ENCODE results near the gene GPR158. TPM values are rescaled to one million over a fixed set of nuclear protein-coding genes. Genes with fewer than 3 reads are reported as not detected.

GPR158 gene
- total RNA-seq, 1 donor from 2014 or later: 0.10 TPM

DNA sequence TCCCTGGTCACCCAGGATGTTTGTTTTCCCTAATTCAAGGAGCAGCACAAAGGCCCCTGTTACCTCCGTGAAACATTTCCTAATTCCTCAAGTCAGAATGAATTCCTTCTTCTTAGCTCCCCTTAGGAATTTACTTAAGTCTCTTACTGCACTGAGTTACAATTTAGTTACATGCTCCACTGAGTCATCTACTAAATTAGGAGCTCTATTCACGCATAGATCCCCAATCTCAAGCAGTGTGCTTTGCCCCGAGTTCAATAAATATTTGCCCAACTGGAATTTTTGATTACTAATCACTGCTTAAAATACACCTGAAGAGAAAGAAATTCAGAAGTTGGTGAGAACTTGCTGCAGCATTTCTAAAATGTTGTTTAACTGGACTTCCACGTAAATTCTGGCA, 429.8 kb downstream of the GPR158 start:
- no peak overlapping the region for H3K4me3 Mint-ChIP-seq (ENCODE audit: low read depth)
- no peaks in the 10 kb centered on the region for H3K9me3 Mint-ChIP-seq (ENCODE audit: low read depth)
- no peaks in the 10 kb centered on the region for H3K27me3 Mint-ChIP-seq
- H3K27ac Mint-ChIP-seq: no peak overlapping the region
- TF ChIP-seq, protein P1, sequence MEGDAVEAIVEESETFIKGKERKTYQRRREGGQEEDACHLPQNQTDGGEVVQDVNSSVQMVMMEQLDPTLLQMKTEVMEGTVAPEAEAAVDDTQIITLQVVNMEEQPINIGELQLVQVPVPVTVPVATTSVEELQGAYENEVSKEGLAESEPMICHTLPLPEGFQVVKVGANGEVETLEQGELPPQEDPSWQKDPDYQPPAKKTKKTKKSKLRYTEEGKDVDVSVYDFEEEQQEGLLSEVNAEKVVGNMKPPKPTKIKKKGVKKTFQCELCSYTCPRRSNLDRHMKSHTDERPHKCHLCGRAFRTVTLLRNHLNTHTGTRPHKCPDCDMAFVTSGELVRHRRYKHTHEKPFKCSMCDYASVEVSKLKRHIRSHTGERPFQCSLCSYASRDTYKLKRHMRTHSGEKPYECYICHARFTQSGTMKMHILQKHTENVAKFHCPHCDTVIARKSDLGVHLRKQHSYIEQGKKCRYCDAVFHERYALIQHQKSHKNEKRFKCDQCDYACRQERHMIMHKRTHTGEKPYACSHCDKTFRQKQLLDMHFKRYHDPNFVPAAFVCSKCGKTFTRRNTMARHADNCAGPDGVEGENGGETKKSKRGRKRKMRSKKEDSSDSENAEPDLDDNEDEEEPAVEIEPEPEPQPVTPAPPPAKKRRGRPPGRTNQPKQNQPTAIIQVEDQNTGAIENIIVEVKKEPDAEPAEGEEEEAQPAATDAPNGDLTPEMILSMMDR (IDR thresholded peaks at IDR 0.05; ENCODE audit: unreplicated experiment): no peak
- DNase-seq (ENCODE audit: low spot score, unreplicated experiment): no peak
- no peaks in the 10 kb centered on the region for H3K36me3 Mint-ChIP-seq (ENCODE audit: insufficient read depth)
- H3K4me1 Mint-ChIP-seq (ENCODE audit: low read depth): peaks cover 12% of the 10 kb centered on the region

DNA sequence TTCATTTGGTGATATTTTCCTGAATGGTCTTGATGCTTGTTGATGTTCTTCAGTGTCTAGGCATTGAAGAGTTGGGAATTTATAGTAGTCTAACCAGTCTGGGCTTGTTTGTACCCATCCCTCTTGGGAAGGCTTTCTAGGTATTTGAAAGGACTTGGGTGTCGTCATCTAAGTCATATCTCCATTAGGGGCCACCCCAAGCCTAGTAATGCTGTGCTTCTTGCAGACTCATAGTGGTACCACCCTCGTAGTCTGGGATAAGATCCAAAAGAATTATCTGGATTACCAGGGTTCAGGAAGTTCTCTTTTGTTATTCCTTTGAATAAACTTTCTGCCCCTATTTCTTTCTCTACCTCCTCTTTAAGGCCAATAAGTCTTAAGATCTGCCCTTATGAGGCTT, 439.9 kb downstream of the GPR158 start:
- TF ChIP-seq, protein P1 (IDR thresholded peaks at IDR 0.05; ENCODE audit: unreplicated experiment): no peak
- no peaks in the 10 kb centered on the region for H3K4me1 Mint-ChIP-seq (ENCODE audit: low read depth)
- no peaks in the 10 kb centered on the region for H3K27me3 Mint-ChIP-seq
- H3K4me3 Mint-ChIP-seq (ENCODE audit: low read depth): no peak overlapping the region
- H3K9me3 Mint-ChIP-seq (ENCODE audit: low read depth): peaks cover 18% of the 10 kb centered on the region
- no peak for DNase-seq (ENCODE audit: low spot score, unreplicated experiment)
- no peak overlapping the region for H3K27ac Mint-ChIP-seq
- H3K36me3 Mint-ChIP-seq (ENCODE audit: insufficient read depth): peaks cover 4% of the 10 kb centered on the region

DNA sequence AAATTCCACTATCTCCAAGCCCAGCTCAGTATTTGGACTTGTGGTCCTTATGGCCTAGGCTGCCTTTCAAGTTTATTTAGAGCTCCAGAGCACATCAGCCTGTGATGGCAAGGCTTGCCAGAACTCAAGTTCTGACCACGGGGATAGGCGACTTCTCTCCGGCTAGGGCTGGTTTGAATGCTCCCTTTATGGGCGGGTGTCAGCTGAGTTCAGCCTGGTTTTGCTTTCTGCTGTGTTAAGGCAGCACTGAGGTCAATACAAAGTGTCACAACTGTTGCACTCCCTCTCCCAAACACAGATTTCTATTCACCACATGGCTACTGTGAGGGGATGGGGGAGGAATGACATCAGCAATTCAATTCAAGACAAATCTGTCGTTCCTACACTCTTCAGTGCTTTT, 441.1 kb downstream of the GPR158 start:
- no peak for DNase-seq (ENCODE audit: low spot score, unreplicated experiment)
- peaks cover 1% of the 10 kb centered on the region for H3K36me3 Mint-ChIP-seq (ENCODE audit: insufficient read depth)
- no peaks in the 10 kb centered on the region for H3K4me1 Mint-ChIP-seq (ENCODE audit: low read depth)
- peaks cover 15% of the 10 kb centered on the region for H3K9me3 Mint-ChIP-seq (ENCODE audit: low read depth)
- TF ChIP-seq, protein P1 (IDR thresholded peaks at IDR 0.05; ENCODE audit: unreplicated experiment): no peak
- H3K27ac Mint-ChIP-seq: no peak overlapping the region
- H3K4me3 Mint-ChIP-seq (ENCODE audit: low read depth): no peak overlapping the region
- H3K27me3 Mint-ChIP-seq: no peaks in the 10 kb centered on the region

DNA sequence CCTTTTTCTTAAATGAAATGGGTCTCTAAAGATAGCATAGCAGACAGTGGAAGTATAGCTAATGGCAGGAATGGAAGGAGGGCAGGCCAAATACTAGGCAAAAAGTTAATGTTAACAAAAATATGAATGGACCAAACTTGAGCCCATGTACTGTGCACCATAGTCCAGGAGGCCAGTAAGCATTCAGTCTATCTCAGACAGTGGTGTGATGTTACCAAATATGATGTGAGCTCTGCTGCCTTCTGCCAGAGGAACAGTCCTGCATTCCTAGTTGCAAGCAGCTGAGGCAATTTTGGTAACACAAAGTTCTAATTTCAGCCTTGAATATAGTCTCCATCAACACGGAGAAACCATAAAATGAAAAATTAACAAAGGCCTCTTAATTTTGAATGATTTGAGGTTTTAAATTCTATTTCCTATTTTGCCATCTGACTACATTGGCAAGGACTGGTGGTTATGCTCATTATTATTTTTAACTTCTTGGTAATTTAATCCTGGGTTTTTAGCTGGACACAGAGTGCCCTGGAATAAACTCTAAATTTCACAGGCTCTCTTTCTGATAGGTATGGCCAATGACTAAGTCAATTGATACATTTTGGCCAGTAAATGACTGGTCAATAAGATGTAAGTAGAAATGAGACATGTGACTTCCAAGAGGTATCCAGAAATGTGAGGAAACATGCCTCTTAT, 442.2 kb downstream of the GPR158 start:
- DNase-seq (ENCODE audit: low spot score, unreplicated experiment): no peak
- peaks cover 15% of the 10 kb centered on the region for H3K9me3 Mint-ChIP-seq (ENCODE audit: low read depth)
- H3K27me3 Mint-ChIP-seq: no peaks in the 10 kb centered on the region
- no peaks in the 10 kb centered on the region for H3K4me1 Mint-ChIP-seq (ENCODE audit: low read depth)
- H3K36me3 Mint-ChIP-seq (ENCODE audit: insufficient read depth): peaks cover 1% of the 10 kb centered on the region
- H3K4me3 Mint-ChIP-seq (ENCODE audit: low read depth): no peak overlapping the region
- TF ChIP-seq, protein P1 (IDR thresholded peaks at IDR 0.05; ENCODE audit: unreplicated experiment): no peak
- no peak overlapping the region for H3K27ac Mint-ChIP-seq

DNA sequence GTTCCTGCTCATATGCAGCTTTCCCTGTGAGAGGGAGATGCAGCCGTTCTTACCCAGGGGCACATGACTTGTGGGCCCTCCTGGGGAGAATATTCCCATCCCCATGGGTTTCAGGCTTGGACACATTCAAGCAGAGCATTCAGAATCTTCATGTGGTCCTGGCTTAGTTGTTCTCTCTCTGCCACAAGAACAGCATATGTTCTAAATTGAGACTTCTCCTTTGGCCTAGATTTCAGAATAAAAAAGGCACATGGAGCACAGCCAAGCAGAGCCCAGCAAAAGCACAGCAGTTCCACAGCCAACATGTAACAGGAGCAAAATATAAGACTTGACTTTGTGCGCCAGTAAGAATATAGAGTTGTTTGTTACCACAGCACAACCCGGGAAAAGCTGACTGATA, 452.8 kb downstream of the GPR158 start:
- H3K9me3 Mint-ChIP-seq (ENCODE audit: low read depth): no peaks in the 10 kb centered on the region
- H3K4me3 Mint-ChIP-seq (ENCODE audit: low read depth): no peak overlapping the region
- no peaks in the 10 kb centered on the region for H3K4me1 Mint-ChIP-seq (ENCODE audit: low read depth)
- TF ChIP-seq, protein P1 (IDR thresholded peaks at IDR 0.05; ENCODE audit: unreplicated experiment): no peak
- H3K36me3 Mint-ChIP-seq (ENCODE audit: insufficient read depth): no peaks in the 10 kb centered on the region
- no peak overlapping the region for H3K27ac Mint-ChIP-seq
- no peak for DNase-seq (ENCODE audit: low spot score, unreplicated experiment)
- H3K27me3 Mint-ChIP-seq: no peaks in the 10 kb centered on the region

Data from progenitor cell of endocrine pancreas (in vitro differentiated cells).